ENCODE data around the gene IFNA5.

IFNA5 gene

DNA sequence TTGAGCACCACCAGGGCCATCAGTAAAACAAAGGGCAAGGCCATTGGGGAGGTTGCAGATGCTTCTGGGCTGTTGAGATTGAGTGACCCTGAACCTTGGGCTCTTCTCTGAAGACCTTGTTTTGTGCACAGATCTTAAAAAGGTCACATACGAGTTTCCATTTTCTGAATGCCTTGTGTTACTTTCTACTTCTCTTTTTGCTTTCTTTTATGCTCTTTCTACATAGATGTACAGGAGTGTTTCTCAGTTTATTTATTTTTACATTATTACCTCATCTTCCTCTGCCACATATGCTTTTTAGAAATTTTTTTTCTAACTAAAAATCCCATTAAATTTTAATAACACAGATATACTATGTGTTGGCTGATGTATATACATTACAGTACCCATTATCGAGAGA lies at the start of gene IFNA5:
Gene IFNA5, minus strand, starts transcription at position 101 of the 400 bp plus-strand sequence. Its CDS starts 57 bp downstream, at position 44.
- in situ Hi-C loops (cut with HindIII; ENCODE audit: low sequenced_read_pairs), result no loop called here

- in situ Hi-C loops (cut with HindIII; ENCODE audit: low sequenced_read_pairs), result no loop called here
Measured at GRCh38 chr9:21350787-21351186, 45.7 kb upstream of the IFNA5 start, which contains the start of gene IFNA6. Gene IFNA6, minus strand, starts transcription at chr9:21350887. Its CDS starts 0 bp downstream, at chr9:21350887.

- in situ Hi-C loops (cut with HindIII; ENCODE audit: low sequenced_read_pairs), result no loop called here
Measured at GRCh38 chr9:21348430-21348970, 43.4 kb upstream of the IFNA5 start.

DNA sequence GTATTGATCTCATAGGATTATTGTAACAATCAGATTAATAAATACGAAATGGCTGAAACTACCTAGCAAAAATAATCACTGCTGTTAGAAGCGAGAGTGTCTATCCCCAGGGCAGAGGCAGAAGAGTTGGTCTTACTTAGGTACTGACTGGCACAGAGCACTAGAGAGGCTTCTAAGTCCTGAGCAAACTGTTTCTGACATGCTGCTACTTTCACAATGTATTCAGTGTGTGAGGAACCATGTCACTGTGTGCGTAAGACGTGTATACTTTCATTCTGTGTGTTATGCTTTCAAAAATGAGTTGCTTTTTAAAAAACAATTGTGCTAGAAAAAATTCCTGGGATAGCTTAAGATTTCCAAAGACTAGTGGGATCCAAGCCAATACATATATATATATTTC lies 35.6 kb upstream of the IFNA5 start:
- in situ Hi-C loops (cut with HindIII; ENCODE audit: low sequenced_read_pairs), result loop anchor here (5.0 kb wide), 1 partner anchor 97 kb away; no protein-coding TSS in a partner anchor

DNA sequence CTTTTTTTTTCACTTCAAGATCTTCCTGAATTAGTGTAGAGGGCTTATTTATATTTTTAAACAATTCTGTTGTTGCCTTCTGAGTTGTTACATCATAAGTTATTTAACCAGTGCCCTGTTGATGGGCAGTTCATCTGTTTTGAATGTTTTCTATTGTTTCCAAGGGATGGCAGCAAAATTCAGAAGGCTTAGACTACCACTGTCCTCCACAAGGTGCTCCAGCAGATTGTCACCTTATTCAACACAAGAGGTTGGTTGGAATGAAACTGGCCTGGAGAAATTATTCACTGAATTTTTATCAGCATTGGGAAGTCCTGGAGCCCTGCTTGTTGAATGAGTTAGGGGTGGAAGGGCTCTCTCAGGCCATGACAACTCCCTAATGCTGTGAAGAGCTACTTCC lies 31.3 kb upstream of the IFNA5 start:
- in situ Hi-C loops (cut with HindIII; ENCODE audit: low sequenced_read_pairs), result loop anchor here (5.0 kb wide), 1 partner anchor 66 kb away; no protein-coding TSS in a partner anchor

DNA sequence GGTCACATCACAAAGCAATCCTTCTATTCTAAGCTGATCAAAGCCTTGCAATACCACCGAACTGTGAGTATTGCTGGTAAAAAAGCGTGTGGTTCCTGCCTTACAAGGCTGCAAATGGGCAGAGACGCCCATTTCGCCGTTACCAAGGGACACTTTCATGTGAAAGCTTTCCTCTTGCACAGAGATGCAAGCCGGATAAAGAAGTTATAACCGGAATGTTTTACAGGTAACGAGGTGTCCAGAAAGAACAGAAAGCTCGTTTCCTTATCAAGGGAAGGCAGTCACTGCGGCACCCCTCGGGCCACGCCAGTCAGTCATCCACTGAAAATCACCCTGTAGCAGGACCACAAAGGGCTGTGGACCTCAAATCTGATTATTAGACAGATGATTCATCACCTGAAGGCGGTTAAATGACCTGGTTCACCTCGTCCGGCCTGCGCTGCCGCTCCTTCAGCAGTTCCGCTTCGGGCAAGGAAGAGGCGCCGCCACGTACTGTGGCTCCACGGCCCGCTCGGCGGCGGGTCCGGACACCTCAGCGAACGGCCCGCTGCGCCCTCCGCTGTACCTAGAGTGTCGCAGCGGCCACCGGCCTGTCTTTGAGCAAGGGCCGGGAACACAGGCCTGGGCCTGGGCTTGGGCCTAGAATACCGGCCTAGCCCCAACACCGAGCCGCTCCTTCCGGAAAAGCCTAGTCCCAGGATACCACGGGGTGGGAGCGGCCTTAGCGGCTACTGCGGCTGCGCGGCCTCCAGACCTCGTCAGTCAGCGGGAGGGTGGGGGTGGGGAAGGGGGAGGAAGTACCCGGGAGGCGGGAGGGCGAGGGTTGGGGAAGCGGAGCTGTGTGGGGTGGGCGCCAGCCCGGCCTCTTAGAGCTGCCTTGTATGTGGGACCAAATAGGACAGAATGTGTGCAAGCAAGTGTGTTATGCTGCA lies 29.9 kb upstream of the IFNA5 start, which contains the start of gene KLHL9:
Gene KLHL9, minus strand, starts transcription at position 704 of the 932 bp plus-strand sequence. Its CDS starts 545 bp downstream, at position 159.
- in situ Hi-C loops (cut with HindIII; ENCODE audit: low sequenced_read_pairs), result loop anchor here (5.0 kb wide), 3 partner anchors 42 to 357 kb away; no protein-coding TSS in a partner anchor

GRCh38 chr9:21333226-21333625 lies 28.1 kb upstream of the IFNA5 start:
- in situ Hi-C loops (cut with HindIII; ENCODE audit: low sequenced_read_pairs), result loop anchor here (5.0 kb wide), 2 partner anchors 44 to 359 kb away; no protein-coding TSS in a partner anchor

DNA sequence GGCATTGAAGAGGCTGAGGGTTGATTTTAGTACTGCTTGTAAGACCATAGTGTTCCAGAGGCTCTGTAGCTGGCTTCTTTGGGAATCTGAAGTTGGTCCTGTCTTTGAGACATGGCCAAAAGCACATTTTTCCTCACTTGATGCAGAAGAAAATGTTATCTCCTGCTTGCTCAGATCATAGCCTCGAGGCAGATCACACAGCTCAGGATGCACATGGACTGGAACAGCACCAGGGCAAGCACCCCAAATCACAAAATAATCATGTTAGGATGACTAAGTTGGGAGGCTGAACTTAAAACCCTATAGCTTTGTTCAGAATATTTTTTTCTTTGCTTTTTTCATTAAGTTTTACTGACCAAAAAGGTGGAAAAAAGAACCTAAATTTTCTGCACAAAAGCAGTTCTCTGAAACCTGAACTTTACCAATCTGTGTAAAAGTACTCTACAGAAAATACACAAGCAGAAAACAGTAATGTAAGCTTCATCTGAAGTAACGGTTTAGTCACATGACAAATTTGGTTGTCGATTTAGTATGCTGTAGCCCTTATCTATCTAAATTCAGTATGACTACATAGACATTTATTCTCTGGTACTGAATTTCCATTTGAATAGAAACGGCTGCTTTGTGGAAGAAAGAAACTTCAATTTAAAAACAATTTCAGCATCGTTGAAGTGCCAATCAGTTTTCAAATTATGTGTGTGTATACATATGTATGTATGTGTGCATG lies 26.7 kb upstream of the IFNA5 start:
- in situ Hi-C loops (cut with HindIII; ENCODE audit: low sequenced_read_pairs), result loop anchor here (5.0 kb wide), 2 partner anchors 45 to 360 kb away; no protein-coding TSS in a partner anchor

DNA sequence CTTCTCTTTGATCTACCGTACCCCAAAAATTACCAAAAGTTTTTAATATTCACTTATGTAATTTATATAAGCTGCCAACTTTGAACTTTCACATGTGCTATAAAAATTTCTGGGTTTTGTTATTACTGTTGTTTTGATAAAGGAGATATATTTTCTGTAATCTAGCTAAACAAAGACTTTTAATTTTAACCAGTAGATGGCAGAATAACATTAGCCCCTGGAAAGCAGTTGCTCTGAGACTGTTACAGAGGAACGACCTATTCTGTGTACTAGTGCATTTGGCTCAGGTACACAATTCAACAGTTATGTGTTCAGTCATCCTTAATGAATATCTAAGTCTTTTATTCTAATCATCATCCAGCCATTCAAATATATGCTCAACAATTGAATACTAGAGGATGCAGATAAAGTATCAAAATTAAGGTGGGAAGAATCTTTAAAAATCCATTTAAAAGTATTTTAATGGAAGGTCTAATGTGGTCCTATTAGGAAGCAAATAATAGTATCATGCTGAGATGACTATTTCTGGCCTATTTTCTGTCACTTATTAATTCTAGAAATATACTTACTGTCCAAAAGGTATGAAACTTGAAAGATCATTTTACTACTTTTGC lies 21.5 kb upstream of the IFNA5 start:
- in situ Hi-C loops (cut with HindIII; ENCODE audit: low sequenced_read_pairs), result no loop called here

DNA sequence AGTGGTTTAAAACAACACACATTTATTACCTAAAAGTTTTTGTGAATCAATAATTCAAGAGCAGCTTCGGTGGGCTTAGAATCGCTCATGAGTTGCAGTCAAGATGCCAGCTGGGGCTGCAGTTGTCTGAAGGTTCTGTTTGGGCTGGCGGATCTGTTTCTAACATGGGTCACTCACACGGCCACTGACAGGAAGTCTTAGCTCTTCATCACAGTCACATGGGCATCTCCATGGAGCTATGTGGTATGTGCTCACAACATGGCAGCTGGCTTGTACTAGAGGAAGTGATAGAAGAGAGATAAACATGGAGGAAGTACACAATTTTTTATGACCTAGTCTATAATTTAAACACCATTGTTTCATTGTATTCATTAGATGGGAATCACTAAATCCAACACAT lies 18.9 kb upstream of the IFNA5 start:
- in situ Hi-C loops (cut with HindIII; ENCODE audit: low sequenced_read_pairs), result no loop called here

GRCh38 chr9:21322911-21323461 lies 17.9 kb upstream of the IFNA5 start:
- in situ Hi-C loops (cut with HindIII; ENCODE audit: low sequenced_read_pairs), result no loop called here

GRCh38 chr9:21320465-21320864 lies 15.4 kb upstream of the IFNA5 start:
- in situ Hi-C loops (cut with HindIII; ENCODE audit: low sequenced_read_pairs), result no loop called here

GRCh38 chr9:21317956-21318923 lies 13.1 kb upstream of the IFNA5 start:
- in situ Hi-C loops (cut with HindIII; ENCODE audit: low sequenced_read_pairs), result no loop called here

- in situ Hi-C loops (cut with HindIII; ENCODE audit: low sequenced_read_pairs), result no loop called here
Measured at GRCh38 chr9:21316860-21317259, 11.7 kb upstream of the IFNA5 start.

DNA sequence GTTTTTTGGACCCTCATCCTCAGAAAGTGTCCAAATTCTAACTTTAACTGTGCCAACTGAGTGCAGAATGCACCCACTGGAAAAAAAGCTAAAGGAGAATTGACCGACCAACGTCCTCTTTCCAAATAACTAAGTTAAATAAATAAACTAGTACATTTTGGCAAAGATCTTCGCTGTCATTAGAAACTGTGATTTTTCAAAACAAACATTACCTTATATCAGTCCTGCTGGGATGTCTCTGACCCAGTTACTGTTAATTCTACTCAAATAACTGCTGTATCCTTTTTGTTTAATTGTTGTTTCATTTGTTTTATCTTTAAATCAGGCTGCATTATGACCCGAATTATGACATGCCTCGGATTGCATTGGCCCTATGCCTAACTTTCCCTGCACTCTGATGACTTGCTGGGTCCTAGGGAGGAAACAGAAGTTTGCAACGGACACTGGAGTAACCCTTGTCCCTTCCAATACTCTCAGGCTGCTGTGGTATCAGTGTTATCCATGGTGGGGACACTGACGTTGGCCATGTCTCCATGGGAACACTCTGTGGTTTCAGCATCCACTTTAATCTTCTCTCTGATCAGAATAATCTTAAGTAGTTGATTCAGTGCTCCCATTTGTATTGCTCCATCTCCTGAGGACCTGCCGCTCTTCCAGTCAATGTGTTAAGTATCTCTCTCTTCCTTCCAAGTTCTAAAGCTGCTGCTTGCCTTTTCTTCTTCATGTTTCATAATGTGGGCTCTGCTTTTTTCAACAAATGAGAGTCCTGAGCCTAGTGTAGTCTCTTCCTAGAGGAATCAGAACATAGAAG lies 11.1 kb upstream of the IFNA5 start:
- in situ Hi-C loops (cut with HindIII; ENCODE audit: low sequenced_read_pairs), result no loop called here

DNA sequence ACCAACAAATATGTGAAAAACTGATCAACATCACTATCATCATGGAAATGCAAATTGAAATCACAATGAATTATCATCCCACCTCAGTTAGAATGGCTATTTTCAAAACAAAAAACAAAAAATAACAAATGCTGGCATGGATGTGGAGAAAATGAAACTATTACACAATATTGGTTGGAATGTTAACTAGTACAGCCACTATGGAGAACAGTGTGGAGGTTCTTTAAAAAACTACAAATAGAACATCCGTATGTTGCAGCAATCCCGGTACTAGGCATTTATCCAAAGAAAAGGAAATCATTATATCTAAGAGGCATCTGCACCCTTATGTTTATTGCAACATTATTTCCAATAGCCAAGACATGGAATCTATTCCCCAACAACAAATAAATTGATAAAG lies 9.0 kb upstream of the IFNA5 start:
- in situ Hi-C loops (cut with HindIII; ENCODE audit: low sequenced_read_pairs), result no loop called here

DNA sequence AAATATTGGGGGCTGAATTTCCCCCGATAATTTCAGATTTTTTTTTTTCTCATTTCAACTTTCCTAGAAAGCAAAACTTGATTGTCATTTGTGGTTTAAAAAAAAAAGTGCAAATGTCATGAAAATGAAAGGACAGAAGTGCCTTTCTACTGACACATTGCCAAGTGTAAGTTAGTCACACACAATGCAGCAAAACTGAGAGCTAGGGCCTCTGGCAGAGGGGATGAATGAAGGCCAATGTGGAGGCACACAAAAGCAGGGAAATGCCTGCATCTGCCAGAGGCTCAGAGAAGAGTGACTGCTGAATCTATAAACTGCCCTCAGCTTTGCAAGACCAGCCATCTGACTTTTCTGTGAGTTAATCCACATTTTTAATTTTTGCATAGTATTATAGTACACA lies 6.8 kb upstream of the IFNA5 start:
- in situ Hi-C loops (cut with HindIII; ENCODE audit: low sequenced_read_pairs), result no loop called here

DNA sequence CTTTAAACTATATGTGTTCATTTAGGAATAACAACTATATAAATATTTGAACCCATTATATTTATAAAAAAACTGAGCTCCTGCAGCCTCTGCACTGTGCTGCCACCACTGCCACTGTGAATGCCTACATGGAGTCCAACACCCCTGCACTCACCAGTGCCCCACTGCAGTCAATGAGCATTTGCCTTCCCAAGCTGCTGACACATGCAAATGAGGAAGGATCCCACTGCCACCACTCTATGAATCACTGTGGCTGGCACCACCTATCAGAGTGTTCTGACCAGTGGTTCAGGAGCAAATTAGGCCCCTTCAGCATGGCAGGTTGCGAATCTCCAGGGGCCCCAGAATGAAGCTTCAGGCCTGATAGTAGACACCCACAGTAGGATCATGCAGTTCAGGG lies 9.1 kb downstream of the IFNA5 start:
- in situ Hi-C loops (cut with HindIII; ENCODE audit: low sequenced_read_pairs), result no loop called here
